Activated CD8-positive, alpha-beta memory T cell treated with anti-CD3 and anti-CD28 coated beads for 48 hours (primary cell): Measurements from ENCODE around the gene ICAM1.
A peak's percentile ranks its signal among the peaks of the same experiment; 100 is the strongest.

Experiments
- DNase-seq, 3 experiments: peaks; one replicate each; pipeline ENCODE4 v3.0.0-alpha.2; 2020; ENCODE audit warnings: low read depth in 2 of 3, low spot score in 2 of 3

The ICAM1 gene

DNA sequence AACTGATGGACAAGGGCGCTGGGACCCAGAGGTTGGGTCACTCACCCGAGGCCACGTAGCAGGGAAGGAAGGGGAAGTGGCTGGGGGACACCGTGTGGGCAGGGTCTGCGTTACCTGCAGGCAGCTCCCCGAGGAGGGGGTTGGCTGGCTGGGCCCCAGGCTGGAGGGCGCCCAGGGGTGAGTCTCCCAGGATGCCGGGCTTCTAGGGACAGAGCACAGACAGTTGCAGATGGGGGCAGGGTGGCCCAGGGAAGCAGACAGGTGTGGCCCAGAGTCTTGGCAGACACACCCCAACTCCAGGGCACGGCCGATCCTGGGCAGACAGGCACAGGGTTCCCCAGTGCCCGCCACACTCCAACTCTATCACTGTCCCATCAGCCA, 50.5 kb downstream of the ICAM1 start:
- no peak for DNase-seq

DNA sequence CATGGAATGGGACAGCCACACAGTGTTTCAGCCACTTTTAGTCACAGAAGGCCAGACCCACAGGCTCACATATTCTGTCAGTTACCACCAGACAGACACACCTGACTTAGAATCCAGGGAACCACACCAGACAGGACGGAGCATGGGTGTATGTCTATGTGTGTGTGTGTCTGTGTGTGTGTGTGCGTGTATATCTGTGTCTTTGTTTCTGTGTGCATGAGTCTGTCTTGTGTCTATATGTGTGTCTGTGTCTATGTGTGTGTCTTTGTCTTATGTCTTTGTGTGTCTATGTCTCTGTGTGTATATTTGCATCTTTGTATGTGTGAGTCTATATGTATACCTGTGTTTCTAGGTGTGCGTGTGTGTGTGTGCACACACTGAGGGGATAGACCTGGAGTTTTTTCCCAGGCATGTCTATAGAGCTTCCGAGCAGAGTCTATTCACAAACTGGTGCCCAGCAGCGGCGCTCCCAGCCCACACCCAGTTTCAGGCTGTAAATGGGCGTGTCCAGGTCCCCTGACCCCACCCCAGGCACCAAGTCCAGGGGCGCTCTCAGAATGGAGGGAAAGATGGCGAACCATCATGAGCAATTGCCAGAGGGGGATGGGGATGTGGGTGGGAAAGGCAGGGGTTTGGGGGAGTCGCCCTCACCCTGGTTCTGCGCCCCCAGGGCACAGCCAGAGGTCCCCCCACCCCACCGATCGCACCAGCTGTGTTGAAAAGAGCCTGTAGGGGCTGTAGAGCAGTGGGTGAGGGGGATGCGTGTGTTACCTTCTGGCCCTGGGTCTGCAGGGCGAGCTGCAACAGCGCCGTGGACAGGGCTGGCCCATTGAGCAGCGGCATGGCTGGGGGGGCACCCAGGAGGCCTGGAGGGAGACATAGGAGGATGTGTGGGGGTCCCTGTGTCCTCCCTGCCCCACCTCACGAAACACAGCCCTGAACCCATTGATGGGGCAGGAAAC, 51.2 kb downstream of the ICAM1 start:
- DNase-seq, result no peak

DNA sequence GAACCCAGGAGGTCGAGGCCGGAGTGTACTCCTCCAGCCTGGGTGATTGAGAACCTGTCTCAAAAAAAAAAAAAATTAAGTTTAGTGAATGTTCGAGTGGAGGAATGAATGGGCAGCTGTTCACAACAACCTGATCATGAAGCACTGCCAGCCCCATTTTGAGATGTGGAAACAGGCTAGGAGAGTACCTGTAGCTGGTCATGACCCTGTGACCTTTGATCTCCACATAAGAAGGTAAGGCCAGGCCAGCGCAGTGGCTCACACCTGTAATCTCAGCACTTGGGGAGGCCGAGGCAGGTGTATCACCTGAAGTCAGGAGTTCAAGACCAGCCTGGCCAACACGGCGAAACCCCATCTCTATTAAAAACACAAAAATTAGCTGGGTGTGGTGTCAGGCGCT, 54.8 kb downstream of the ICAM1 start:
- DNase-seq, result no peak

DNA sequence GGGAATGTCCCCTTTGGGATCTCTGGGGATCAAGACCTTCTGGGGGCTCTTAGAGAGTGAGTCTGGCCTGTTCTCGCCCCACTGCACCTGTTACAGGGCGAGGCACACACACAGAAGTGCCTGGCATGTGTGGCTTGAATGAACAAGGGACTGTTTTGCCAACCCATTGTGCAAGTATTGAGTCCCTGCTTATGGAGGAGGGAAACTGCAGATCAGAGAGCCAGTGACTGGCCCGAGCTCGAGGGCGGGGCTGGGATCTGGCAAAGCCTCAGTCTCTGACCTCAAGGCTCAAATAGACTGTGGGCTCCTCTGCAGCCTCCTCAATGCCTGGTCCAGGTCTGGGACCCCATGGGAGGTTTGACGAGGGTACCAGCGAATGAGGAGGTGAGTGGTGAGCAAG, 56.9 kb downstream of the ICAM1 start:
- DNase-seq, result no peak

DNA sequence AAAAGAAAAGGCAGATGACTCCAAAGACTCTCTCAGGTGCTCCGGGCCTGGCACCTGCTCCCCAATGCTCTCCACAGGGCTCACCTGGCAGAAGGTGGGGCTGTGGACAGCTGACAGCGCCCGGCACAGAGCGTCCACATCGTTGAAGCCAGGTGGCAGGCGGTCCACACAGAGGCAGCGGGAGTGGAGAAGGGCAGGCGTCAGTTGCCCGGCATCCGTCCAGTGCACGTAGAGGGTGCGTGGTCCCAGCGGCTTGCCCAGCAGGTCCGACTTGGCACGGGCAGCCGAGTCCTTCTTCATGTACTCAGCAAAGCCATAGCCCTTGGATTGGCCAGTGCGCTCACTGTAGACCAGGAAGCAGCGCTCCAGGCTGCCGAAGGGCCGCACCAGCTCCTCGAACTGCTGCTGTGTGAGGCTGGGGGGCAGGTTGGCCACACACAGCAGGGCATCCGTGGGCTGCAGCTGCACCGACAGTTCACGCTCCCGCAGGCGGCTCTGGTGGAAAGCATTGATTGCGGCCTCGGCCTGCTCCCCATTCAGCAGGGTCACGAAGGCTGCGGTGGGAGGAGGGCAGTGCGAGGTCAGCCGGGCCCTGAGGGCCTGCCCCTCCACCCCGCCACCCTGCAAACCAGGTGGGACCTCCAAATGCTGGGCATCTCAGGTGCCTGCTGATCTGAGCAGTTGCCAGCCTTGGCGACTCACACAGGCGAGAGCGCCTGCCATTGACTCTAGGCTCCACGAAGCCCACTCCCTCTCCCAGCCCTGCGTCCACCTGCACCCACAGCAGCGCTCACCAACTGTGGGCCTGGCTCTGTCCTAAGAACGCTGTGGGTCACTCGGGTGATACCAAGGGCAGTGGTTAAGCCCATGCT, 57.9 kb downstream of the ICAM1 start:
- no peak for DNase-seq

DNA sequence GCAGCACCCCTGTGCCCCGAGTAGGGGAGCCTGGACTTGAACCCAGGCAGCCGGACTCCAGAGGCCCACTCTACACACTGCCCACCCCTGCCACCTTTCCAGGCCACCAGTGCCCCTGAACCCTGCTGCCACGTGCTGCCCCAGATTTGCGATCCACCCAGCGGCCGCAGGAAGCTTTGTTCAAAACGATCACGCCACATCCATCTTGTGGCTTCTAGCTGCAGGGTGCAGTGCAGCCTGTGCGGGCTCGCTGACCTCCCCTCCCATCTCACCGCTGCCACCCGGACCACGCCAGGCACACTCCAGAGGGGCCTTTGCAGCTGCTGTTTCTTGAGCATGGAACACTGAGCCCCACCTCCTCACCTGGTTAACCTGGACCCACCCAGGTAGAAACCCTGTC, 58.6 kb downstream of the ICAM1 start:
- no peak for DNase-seq

DNA sequence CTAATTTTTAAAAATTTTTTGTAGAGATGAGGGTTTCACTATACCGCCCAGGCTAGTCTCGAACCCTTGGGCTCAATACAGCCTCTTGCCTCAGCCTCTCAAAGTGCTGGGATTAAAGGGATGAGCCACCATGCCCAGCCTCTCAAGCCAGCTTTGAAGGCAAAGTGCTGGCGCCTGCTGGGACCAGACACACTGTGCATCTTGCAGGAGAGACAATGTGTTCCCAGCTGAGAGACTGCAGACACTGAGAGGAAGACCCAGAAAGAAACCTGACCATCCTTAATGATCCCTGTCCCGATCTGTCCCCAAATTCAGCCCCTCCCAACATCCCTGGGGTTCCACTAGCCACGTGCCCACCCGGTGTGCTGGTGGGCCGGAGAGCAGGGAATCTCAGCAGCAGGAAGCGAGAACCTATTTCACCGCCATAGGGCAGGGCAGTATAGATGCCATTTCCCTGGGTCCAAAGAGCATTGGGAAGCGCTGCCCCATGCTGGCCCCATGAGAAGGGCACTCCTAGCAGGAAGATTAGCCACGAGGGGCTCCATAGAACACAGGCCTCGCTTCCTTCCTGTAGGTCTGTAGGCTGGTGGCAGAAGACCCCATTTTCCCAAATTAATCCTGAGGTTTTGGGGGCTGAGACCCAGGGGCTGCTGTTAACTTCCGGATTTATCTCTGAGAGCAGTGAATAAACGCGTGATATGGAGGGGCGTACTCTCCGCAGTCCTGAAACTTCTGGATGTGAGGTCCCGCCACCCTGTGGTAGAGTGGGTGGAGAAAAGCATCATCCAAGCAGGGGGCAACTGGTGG, 61.4 kb downstream of the ICAM1 start:
- DNase-seq, result no peak

DNA sequence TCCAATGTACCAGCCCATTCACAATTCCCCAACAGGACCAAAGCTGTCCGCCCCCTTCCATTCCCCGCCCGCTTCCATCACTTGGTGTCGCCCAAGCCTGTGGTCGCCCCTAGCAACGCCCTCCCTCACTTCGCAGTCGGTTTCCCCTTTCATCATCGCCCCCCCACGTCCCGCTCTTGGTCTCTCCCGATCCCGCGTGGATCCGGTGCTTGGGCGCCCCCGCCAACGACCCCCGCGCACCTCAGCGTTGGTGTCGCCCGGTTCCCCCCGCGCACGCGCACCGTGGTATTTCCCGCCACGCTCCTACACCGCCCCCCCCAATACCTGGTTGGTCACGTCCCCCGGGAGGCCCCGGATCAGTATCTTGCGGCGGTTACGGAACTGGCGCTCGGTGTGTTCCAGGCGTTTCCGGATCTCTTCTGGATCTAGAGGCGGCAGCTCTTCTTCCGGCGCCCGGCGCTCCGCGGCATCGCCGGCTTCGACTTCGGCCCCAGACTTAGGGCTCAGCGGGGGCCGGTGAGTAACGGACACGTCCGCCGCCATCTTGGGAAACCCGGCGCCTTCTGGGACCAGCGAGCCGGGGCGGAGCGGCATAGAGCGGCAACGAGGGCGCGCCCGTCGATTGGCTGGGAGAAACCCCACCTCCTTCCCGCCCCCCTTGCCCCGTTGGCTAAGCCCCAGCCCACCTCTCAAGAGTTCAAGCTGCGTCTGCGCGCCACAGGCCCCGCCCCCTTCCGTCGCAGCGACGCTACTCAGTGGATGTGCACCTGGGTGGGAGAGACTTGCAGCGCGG, 62.2 kb downstream of the ICAM1 start, which contains the start of gene RAVER1:
RAVER1 (minus strand) TSS at position 565 of the 793 bp plus-strand sequence; CDS start at position 543, 22 bp downstream.
- peak; percentile 93 to 95 (median 94) for DNase-seq

DNA sequence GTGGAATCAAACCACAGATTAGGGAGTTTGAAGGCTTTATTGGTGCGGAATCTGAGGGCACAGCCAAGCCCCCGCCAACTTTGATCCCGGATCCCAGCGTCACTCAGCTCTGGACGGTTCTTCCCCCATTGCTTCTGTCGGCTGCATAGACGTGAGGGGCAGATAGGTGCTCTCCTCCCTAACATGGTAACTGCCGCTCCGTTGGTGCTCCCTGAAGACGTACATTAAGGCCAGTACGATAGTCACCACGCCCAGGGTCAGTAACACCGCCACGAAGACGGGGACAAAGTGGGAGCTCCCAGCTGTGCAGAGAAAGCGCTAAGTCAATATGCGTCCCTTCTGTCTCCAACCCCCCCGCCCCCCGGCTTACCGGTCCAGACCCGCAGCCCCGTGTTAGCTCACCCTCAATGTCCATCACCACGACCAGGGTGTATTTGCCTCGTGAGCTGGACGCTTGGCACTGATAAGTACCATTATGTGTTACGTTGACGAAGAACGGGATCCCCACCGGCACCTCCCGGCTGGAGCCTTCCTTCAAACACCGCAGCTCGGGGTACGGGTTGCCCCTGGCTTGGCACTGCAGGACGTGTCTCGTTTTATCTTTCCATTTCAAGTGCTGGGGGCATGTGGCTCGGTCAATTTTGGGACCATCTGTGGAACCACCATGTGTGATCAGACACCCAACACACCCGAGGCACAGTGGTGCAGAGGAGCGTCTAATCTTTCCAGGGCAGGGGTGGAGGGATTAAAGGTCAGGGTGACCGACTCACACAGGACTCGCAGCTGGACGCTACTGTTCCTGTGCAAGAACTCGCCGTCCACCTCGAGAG, 63.1 kb downstream of the ICAM1 start:
- no peak for DNase-seq

DNA sequence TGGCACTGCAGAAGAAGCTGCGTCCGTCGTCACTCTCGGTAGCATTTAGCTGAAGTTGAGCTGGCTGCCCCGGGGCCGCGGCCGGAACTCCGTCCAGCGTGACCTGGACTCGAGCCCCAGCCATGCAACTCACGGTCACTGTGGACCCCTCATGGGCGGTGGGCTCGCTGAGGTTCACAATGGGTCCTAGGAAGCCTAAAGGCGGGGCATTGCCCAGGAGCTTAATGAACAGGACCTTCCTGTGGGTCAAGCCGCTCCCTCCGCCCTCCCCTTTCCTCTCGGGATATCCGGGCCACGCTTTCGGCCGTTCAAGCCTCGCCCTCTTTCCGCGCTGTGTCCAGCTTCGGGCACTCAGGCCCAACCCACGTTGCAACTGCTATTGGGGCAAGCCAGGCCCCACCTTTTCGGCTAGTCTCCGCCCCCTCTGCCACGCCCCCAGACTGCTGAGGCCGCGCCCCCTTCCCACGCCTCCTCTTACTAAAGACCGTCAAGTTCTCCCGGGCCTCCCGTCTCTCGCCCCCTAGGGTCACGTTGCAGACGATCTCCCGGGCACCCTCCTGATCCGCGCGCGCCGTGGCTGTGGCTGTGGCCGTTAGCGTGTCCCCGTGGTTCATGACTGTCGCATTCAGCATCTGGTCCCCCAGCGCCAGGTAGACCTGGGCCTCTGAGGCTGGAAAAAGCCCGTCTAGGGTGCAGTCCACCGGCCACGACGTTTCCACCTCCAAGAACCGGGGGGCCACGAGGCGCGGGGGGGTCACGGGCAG, 63.9 kb downstream of the ICAM1 start:
- peak; percentile 38 to 62 (median 60) for DNase-seq

DNA sequence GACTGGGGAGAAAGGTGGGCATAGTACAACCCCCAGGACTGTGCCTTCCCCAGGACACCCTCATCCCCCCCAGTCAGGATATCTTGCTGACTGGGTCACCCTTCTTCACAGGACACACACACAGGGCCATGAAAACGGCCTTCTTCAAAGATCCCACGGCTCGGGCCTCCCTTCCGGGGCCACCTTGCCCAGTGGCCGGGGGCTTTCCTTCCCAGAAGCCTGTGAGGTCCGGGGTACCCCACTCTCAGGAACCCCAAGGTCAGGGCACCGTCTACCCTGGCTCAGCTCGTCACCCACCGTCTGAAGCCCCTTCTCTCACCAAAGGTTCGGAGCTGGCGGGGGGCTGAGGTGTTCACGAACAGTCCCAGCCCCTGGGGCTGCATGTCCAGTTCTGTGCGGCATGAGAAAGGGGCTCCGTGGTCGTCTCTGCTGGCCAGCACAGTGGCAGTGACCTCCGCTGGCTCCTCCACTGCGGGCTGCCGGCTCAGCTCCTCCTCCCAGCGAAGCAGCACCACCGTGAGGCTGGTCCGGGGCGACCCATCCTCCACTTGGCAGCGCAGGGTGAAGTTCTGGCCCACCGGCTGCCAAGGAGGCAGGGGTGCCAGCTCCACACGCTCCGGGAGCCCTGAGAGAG, 64.5 kb downstream of the ICAM1 start:
- no peak for DNase-seq
